ENCODE measurements around the gene PSENEN.

DNA sequence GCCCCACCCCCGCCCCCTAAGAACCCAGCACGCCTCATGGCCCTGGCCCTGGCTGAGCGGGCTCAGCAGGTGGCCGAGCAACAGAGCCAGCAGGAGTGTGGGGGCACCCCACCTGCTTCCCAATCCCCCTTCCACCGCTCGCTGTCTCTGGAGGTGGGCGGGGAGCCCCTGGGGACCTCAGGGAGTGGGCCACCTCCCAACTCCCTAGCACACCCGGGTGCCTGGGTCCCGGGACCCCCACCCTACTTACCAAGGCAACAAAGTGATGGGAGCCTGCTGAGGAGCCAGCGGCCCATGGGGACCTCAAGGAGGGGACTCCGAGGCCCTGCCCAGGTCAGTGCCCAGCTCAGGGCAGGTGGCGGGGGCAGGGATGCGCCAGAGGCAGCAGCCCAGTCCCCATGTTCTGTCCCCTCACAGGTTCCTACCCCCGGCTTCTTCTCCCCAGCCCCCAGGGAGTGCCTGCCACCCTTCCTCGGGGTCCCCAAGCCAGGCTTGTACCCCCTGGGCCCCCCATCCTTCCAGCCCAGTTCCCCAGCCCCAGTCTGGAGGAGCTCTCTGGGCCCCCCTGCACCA lies 41.9 kb downstream of the PSENEN start:
- TF ChIP-seq ZNF274 (IDR thresholded peaks at IDR 0.05; ENCODE audit: low read depth, low read length) (no peak), YY1 (IDR thresholded peaks at IDR 0.05; ENCODE audit: insufficient read depth, insufficient read length) (no peak), SUZ12 (IDR thresholded peaks at IDR 0.05; ENCODE audit: extremely low read depth, insufficient read depth, insufficient read length) (no peak)
